Lung (tissue), 12 donors: ENCODE measurements around the gene PTGIS. TPM values are rescaled to one million over a fixed set of nuclear protein-coding genes. Genes with fewer than 3 reads are reported as not detected.

Source experiments
- ATAC-seq: fragments of 200-7000 bp; cut with Tn5 transposase; one replicate; pipeline ENCODE4 v1.9.1; 2020; ENCODE audit warnings: moderate number of reproducible peaks; ENCODE audit not compliant: insufficient read depth, low FRiP score
- DNase-seq, 3 donors: peaks; one replicate each; pipeline ENCODE4 v3.0.0-alpha.2; 2013 to 2017
- H3K27ac ChIP-seq, 2 donors: one replicate each; pipeline ENCODE4 v1.5.1; 2013; ENCODE audit warnings: mild to moderate bottlenecking in 2 of 2, moderate library complexity in 2 of 2, control low read depth in 1 of 2, inconsistent platforms in 1 of 2, low read depth in 1 of 2, low read length in 1 of 2
- H3K27me3 ChIP-seq, 3 donors: one replicate each; pipeline ENCODE4 v1.5.1; 2013; ENCODE audit warnings: low read length in 2 of 3; ENCODE audit not compliant: control insufficient read depth in 3 of 3, insufficient read depth in 3 of 3
- H3K36me3 ChIP-seq, 4 donors: one replicate each; pipeline ENCODE4 v1.5.1; 2013; ENCODE audit warnings: low read length in 4 of 4, mild to moderate bottlenecking in 1 of 4, moderate library complexity in 1 of 4; ENCODE audit not compliant: control insufficient read depth in 4 of 4, insufficient read depth in 4 of 4
- H3K4me1 ChIP-seq, 5 donors: one replicate each; pipeline ENCODE4 v1.5.1; 2013; ENCODE audit warnings: low read length in 5 of 5, mild to moderate bottlenecking in 2 of 5, moderate library complexity in 1 of 5; ENCODE audit not compliant: control insufficient read depth in 5 of 5, insufficient read depth in 5 of 5
- H3K4me3 ChIP-seq: one replicate; pipeline ENCODE4 v1.5.1; 2013; ENCODE audit warnings: mild to moderate bottlenecking, control low read depth, moderate library complexity
- H3K9ac ChIP-seq, 2 donors: one replicate each; pipeline ENCODE4 v1.5.1; 2013; ENCODE audit warnings: low read length in 2 of 2, control low read depth in 1 of 2; ENCODE audit not compliant: insufficient read depth in 1 of 2
- H3K9me3 ChIP-seq, 4 donors: one replicate each; pipeline ENCODE4 v1.5.1; 2013; ENCODE audit warnings: low read length in 3 of 4, mild to moderate bottlenecking in 1 of 4, moderate library complexity in 1 of 4; ENCODE audit not compliant: control insufficient read depth in 4 of 4, insufficient read depth in 3 of 4
- CTCF ChIP-seq: IDR thresholded peaks from 2 replicates; pipeline ENCODE4 v1.5.1; 2012; ENCODE audit warnings: mild to moderate bottlenecking; ENCODE audit errors: control extremely low read depth, extremely low read depth
- WGBS, 2 donors: extraction: QIAGEN DNeasy Blood & Tissue Kit; methylation state at CpG; one replicate each; pipeline ENCODE4 v1.1.7; 2013; 5-methylcytosine and 5-hydroxymethylcytosine counted together
- polyA plus RNA-seq, 2 donors: library from polyadenylated mRNA; stranded (reverse); fragments of 200-250 nt; gene quantifications; one replicate each; pipeline ENCODE4 v1.2.1, GENCODE V29; 2013
- total RNA-seq, 2 donors: library from RNA; depleted of rRNA in 1 of 2; stranded (reverse); fragments of >200 nt in 1 of 2; gene quantifications; one replicate each; pipeline ENCODE4 v1.2.1, GENCODE V29; 2014 to 2021
- donor health status: control.
- donor health status: control.
- donor health status: Bipolar disorder and iron deficiency.
- donor health status: healthy.
- donor health status: DM: yes; HTN: yes; CAD: no.

PTGIS gene
- total and polyA plus RNA-seq, 4 donors, result 5.3 to 43.8 (median 14.9) TPM

GRCh38 chr20:49544535-49544934, 23.4 kb downstream of the PTGIS start:
- ATAC-seq (no peak), DNase-seq (no peak)
- no peak for TF ChIP-seq CTCF
- Histone ChIP-seq H3K9me3 (peaks cover 0 to 4% (median 2%) of the 10 kb centered on the region in 4 donors), H3K9ac (no peak overlapping the region), H3K4me3 (no peak overlapping the region), H3K27me3 (no peaks in the 10 kb centered on the region), H3K27ac (no peak overlapping the region), H3K36me3 (peaks cover 0 to 5% (median 0%) of the 10 kb centered on the region in 4 donors), H3K4me1 (no peaks in the 10 kb centered on the region)
- WGBS, 2 donors, result 94 to 99% methylated on average over 5 of the region's 5 CpGs

GRCh38 chr20:49543858-49544437, 24.0 kb downstream of the PTGIS start:
- Histone ChIP-seq H3K9me3 (peaks cover 0 to 4% (median 2%) of the 10 kb centered on the region in 4 donors), H3K9ac (no peak overlapping the region), H3K4me1 (no peaks in the 10 kb centered on the region), H3K27ac (no peak overlapping the region), H3K36me3 (peaks cover 0 to 5% (median 0%) of the 10 kb centered on the region in 4 donors), H3K4me3 (no peak overlapping the region), H3K27me3 (no peaks in the 10 kb centered on the region)
- TF ChIP-seq CTCF, result no peak
- no peak for DNase-seq
- ATAC-seq, result no peak
- 84 to 91% methylated on average over 10 of the region's 10 CpGs for WGBS, 2 donors

- no peak overlapping the region for H3K4me3 ChIP-seq
- no peak for DNase-seq
- peaks cover 0 to 5% (median 0%) of the 10 kb centered on the region in 4 donors for H3K36me3 ChIP-seq
- no peak for TF ChIP-seq CTCF
- H3K9ac ChIP-seq, result no peak overlapping the region
- H3K4me1 ChIP-seq, result no peaks in the 10 kb centered on the region
- H3K27ac ChIP-seq, result no peak overlapping the region
- no peaks in the 10 kb centered on the region for H3K27me3 ChIP-seq
- no peak for ATAC-seq
- 88 to 89% methylated on average over 13 of the region's 13 CpGs for WGBS, 2 donors
- peaks cover 0 to 4% (median 2%) of the 10 kb centered on the region in 4 donors for H3K9me3 ChIP-seq
Observed at GRCh38 chr20:49543071-49543857, 24.7 kb downstream of the PTGIS start.
